ENCODE measurements around the gene BMI1.

DNA sequence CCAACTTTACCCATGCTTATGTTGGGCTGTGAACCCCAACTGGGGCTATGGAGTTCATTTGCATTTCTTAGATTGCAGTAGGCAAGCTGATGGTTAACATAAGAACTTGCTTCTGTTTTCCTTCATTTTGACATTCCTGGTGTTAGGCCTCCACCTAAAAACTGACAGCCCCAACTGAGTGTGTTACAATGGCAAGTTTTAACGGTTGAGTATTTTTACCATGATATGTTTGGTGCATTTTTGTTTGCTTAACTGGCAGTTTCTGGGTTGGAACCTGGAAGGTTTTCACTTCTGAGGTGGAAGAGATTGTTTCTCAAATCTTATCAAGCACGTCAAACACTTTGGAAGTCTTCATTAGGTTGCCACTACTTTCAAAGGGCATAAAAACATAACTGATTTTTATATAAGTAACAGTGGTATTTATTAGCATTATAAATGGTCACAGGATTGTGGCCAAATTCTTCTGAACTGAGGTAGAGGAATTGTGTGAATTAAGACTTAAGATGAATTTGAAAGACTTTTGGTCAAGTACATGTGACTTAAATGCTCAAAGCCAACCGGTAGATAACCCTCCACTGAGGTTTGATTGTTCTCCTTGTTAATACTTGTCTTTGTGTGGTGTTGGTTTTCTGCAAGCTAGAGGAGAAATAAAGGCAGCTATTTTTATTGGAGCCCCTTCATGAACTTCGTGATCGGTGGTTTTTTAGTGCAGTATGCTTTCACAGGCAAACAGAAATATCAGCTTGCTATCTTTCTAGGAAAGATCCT lies 2.8 kb downstream of the BMI1 start:
- no peak for TF ChIP-seq POLR2A (IDR thresholded peaks at IDR 0.05)
- TF ChIP-seq, protein P1, sequence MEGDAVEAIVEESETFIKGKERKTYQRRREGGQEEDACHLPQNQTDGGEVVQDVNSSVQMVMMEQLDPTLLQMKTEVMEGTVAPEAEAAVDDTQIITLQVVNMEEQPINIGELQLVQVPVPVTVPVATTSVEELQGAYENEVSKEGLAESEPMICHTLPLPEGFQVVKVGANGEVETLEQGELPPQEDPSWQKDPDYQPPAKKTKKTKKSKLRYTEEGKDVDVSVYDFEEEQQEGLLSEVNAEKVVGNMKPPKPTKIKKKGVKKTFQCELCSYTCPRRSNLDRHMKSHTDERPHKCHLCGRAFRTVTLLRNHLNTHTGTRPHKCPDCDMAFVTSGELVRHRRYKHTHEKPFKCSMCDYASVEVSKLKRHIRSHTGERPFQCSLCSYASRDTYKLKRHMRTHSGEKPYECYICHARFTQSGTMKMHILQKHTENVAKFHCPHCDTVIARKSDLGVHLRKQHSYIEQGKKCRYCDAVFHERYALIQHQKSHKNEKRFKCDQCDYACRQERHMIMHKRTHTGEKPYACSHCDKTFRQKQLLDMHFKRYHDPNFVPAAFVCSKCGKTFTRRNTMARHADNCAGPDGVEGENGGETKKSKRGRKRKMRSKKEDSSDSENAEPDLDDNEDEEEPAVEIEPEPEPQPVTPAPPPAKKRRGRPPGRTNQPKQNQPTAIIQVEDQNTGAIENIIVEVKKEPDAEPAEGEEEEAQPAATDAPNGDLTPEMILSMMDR (IDR thresholded peaks at IDR 0.05): no peak
